ENCODE data around the gene TRPV4.

Gene TRPV4

DNA sequence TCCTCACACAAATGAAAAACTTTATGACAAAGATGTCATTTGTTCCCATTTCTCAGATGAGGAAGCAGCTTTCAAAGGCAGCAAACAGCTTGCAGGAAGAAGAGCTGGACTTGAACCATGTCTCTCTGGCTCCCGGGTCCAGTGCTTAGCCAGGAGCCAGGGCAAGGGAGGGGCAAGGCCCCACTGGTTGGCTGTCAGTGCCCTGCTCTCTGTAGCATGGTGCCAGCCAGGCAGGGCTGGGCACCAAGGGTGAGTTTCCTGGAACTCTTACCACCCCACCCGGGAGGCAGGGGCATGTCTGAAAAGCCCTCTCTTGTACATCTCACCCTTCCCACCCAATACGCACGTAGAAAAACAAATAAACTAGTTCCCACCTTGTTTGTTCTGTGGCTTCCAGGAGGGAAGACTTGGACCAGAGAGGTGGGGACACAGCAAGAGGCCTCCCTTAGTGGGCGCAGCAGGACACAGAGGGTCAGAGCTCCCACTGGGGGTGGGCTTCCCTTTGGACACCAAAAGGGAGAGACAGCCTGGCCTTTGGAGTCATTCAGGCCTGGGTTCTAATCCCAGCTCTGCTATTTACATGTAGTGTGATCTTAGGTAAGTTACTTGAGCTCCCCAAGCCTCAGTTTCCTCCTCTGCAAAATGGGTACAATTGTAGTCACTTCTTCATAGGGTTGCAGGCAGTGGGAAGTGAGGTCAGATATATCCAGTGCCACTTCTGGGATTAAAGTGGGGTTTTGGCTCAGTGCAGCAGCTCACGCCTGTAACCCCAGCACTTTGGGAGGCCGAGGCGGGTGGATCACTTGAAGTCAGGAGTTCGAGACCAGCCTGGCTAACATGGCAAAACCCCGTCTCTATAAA, 17.2 kb downstream of the TRPV4 start:
- H3K4me3 ChIP-seq (ENCODE audit: low read length), result no peak overlapping the region
- no peak for DNase-seq (ENCODE audit: low read depth)
- TF ChIP-seq CTCF (conservative IDR thresholded peaks at IDR 0.05; ENCODE audit: low read depth, low read length), result no peak

DNA sequence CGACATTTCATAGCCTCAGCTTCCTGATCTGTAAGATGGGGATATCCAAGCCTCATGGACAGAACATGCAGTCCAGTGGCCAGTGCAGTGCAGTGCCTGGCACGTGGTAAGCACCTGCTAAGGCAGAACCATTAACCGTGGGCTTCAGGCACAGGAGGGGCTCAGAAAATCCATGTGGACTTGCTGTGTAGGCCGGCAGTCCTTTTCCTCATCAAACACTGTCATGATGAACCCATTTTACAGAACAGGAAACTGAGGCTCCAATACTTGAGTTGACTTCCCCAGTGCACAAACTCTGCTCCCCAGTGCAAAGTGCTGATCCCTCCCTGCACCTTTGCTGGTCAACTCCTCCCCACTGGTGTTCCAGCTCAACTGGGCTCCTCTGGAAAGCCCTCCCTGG, 18.0 kb downstream of the TRPV4 start:
- H3K4me3 ChIP-seq (ENCODE audit: low read length), result no peak overlapping the region
- TF ChIP-seq CTCF (conservative IDR thresholded peaks at IDR 0.05; ENCODE audit: low read depth, low read length), result no peak
- no peak for DNase-seq (ENCODE audit: low read depth)

- DNase-seq (ENCODE audit: low read depth), result no peak
- TF ChIP-seq CTCF (conservative IDR thresholded peaks at IDR 0.05; ENCODE audit: low read depth, low read length), result no peak
- no peak overlapping the region for H3K4me3 ChIP-seq (ENCODE audit: low read length)
Observed at GRCh38 chr12:109814600-109815150, 18.5 kb downstream of the TRPV4 start.

- no peak overlapping the region for H3K4me3 ChIP-seq (ENCODE audit: low read length)
- TF ChIP-seq CTCF (conservative IDR thresholded peaks at IDR 0.05; ENCODE audit: low read depth, low read length), result no peak
- no peak for DNase-seq (ENCODE audit: low read depth)
Observed at GRCh38 chr12:109813810-109814416, 19.3 kb downstream of the TRPV4 start.

- peak; percentile 5 for TF ChIP-seq CTCF (conservative IDR thresholded peaks at IDR 0.05; ENCODE audit: low read depth, low read length)
- no peak for DNase-seq (ENCODE audit: low read depth)
- H3K4me3 ChIP-seq (ENCODE audit: low read length), result no peak overlapping the region
Observed at GRCh38 chr12:109811624-109811995, 21.6 kb downstream of the TRPV4 start.

DNA sequence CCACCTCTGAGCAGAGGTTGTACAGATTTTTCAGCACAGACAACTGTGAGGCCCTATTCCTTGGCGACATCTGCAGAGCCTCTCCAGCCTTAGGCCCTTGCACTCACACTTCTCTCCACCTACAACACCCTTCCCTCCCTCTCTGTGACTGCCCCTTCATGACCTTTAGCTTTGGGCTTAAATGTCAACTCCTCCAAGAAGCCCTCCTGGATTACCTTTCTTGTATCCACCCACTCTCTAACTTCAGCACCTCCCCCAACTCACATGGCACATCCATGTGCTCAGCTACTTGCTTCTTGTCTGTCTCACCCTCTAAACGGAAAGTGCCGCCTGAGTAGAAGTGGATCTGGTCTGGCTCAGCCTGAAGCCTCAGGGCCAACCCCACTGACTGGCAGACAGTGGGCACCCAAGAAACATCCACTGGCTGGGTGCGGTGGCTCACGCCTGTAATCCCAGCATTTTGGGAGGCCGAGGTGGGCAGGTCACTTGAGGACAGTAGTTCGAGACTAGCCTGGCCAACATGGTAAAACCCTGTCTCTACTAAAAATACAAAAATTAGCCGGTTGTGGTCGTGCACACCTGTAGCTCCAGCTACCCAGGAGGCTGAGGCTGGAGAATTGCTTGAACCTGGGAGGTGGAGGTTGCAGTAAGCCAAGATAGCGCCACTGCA, 22.1 kb downstream of the TRPV4 start:
- TF ChIP-seq CTCF (conservative IDR thresholded peaks at IDR 0.05; ENCODE audit: low read depth, low read length), result no peak

More for the DNA sequence above, 22.1 kb downstream of the TRPV4 start:
- H3K4me3 ChIP-seq (ENCODE audit: low read length), result no peak overlapping the region
- no peak for DNase-seq (ENCODE audit: low read depth)

Measured in retinal pigment epithelial cell (primary cell).